HepG2 (cell line): ENCODE measurements around the gene HCRTR1. TPM values are rescaled to one million over a fixed set of nuclear protein-coding genes. Genes with fewer than 3 reads are reported as not detected.

Experiments used
- BCL6 ChIP-seq: IDR thresholded peaks from 2 replicates; pipeline ENCODE4 v1.6.1; 2016; ENCODE audit warnings: missing genetic modification reagents, missing compliant biosample characterization
- BHLHE40 ChIP-seq: IDR thresholded peaks from 2 replicates; pipeline ENCODE4 v1.6.1; 2011; ENCODE audit warnings: low read length, improper control_type of control experiment
- EZH2 ChIP-seq: conservative IDR thresholded peaks from 2 replicates; pipeline ENCODE4 v1.6.1; 2012; ENCODE audit warnings: mild to moderate bottlenecking, low read depth, low read length, moderate library complexity
- FOXP1 ChIP-seq, 2 experiments: fragments of 450-650 bp in 1 of 2; IDR thresholded peaks; 2 replicates each; pipeline ENCODE4 v1.6.1; 2017 to 2018; ENCODE audit warnings: antibody characterized with exemption in 1 of 2
- HDAC2 ChIP-seq: sonication (generic); formaldehyde crosslinking; IDR thresholded peaks from 2 replicates; pipeline ENCODE4 v1.4.0; 2020; ENCODE audit warnings: missing genetic modification reagents
- HES4 ChIP-seq: sonication (generic); formaldehyde crosslinking; IDR thresholded peaks from 2 replicates; pipeline ENCODE4 v1.9.0; 2021; ENCODE audit warnings: mild to moderate bottlenecking, missing genetic modification reagents, borderline replicate concordance
- HIC2 ChIP-seq: sonication (generic); formaldehyde crosslinking; IDR thresholded peaks from 2 replicates; pipeline ENCODE4 v1.9.0; 2022; ENCODE audit warnings: low read depth, missing genetic modification reagents
- KLF16 ChIP-seq, 2 experiments: sonication (generic) in 1 of 2; formaldehyde crosslinking in 1 of 2; IDR thresholded peaks; 2 replicates each; pipeline versions ENCODE4 v1.6.1 to v1.8.0; 2016 to 2023; ENCODE audit warnings: missing genetic modification reagents in 2 of 2, missing compliant biosample characterization in 1 of 2
- MAFK ChIP-seq, 2 experiments: IDR thresholded peaks in 1 of 2; conservative IDR thresholded peaks in 1 of 2; 2 replicates each; pipeline ENCODE4 v1.6.1; 2011; ENCODE audit warnings: improper control_type of control experiment in 2 of 2, low read length in 2 of 2
- MEIS2 ChIP-seq: sonication (generic); formaldehyde crosslinking; IDR thresholded peaks from 2 replicates; pipeline ENCODE4 v1.9.0; 2021; ENCODE audit warnings: mild to moderate bottlenecking, missing genetic modification reagents
- PITX1 ChIP-seq: sonication (generic); formaldehyde crosslinking; IDR thresholded peaks from 2 replicates; pipeline ENCODE4 v1.5.1; 2020; ENCODE audit warnings: mild to moderate bottlenecking, missing genetic modification reagents
- RARA ChIP-seq: IDR thresholded peaks from 2 replicates; pipeline ENCODE4 v1.6.1; 2016; ENCODE audit warnings: missing genetic modification reagents, missing compliant biosample characterization
- SAP130 ChIP-seq: IDR thresholded peaks from 2 replicates; pipeline ENCODE4 v1.6.1; 2016; ENCODE audit warnings: low read depth
- TCF7L2 ChIP-seq: IDR thresholded peaks from 2 replicates; pipeline ENCODE4 v1.6.1; 2011; ENCODE audit warnings: mild to moderate bottlenecking, low read depth, low read length, moderate library complexity
- THRA ChIP-seq: sonication (generic); formaldehyde crosslinking; IDR thresholded peaks from 2 replicates; pipeline ENCODE4 v1.4.0; 2020; ENCODE audit warnings: missing genetic modification reagents, borderline replicate concordance
- ZFP1 ChIP-seq: IDR thresholded peaks from 2 replicates; pipeline ENCODE4 v1.6.1; 2016
- ZMYM3 ChIP-seq: sonication (generic); formaldehyde crosslinking; IDR thresholded peaks from 2 replicates; pipeline ENCODE4 v1.5.1; 2020; ENCODE audit warnings: mild to moderate bottlenecking, missing genetic modification reagents
- ZNF331 ChIP-seq: sonication (generic); formaldehyde crosslinking; IDR thresholded peaks from 2 replicates; pipeline ENCODE4 v1.4.0; 2020; ENCODE audit warnings: missing genetic modification reagents
- ZNF362 ChIP-seq: sonication (generic); formaldehyde crosslinking; IDR thresholded peaks from 2 replicates; pipeline ENCODE4 v1.4.0; 2020; ENCODE audit warnings: missing genetic modification reagents, mild to moderate bottlenecking, borderline replicate concordance
- ZNF441 ChIP-seq: sonication (generic); formaldehyde crosslinking; IDR thresholded peaks from 2 replicates; pipeline ENCODE4 v1.7.0; 2021; ENCODE audit warnings: missing genetic modification reagents, borderline replicate concordance
- ZNF562 ChIP-seq: sonication (generic); formaldehyde crosslinking; IDR thresholded peaks from 2 replicates; pipeline ENCODE4 v1.8.0; 2022; ENCODE audit warnings: missing genetic modification reagents, borderline replicate concordance
- ZNF614 ChIP-seq: IDR thresholded peaks from 2 replicates; pipeline ENCODE4 v1.6.1; 2018; ENCODE audit warnings: missing biosample characterization, missing genetic modification reagents, inconsistent platforms, borderline replicate concordance
- ZNF883 ChIP-seq: sonication (generic); formaldehyde crosslinking; IDR thresholded peaks from 2 replicates; pipeline ENCODE4 v1.5.1; 2020; ENCODE audit warnings: mild to moderate bottlenecking, missing genetic modification reagents; ENCODE audit errors: not compliant biosample characterization
- polyA plus RNA-seq, 8 experiments: library from polyadenylated mRNA; depleted of rRNA in 3 of 8; stranded (reverse) in 7 of 8; unstranded in 1 of 8; fragments of >200 nt; fragmentation: Illumina TruSeq in 4 of 8; extraction: Trizol in 4 of 8; gene quantifications; 2 replicates each; pipeline versions ENCODE4 v1.2.1 to v1.2.3, GENCODE V29; 2011 to 2016; ENCODE audit warnings: low read depth in 4 of 8, missing spikeins in 1 of 8, mixed read lengths in 1 of 8; ENCODE audit not compliant: insufficient read depth in 1 of 8
- total RNA-seq, 5 experiments: library from RNA; depleted of rRNA; stranded (reverse); fragments of >200 nt; fragmentation: Illumina TruSeq; extraction: Trizol; gene quantifications; 2 replicates each; pipeline ENCODE4 v1.2.3, GENCODE V29; 2016; ENCODE audit warnings: low read depth in 1 of 5
- TF ChIP-seq, protein P1 (sequence below): sonication (generic); formaldehyde crosslinking; IDR thresholded peaks from 2 replicates; pipeline ENCODE4 v1.4.0; 2020; ENCODE audit warnings: mild to moderate bottlenecking, missing genetic modification reagents, borderline replicate concordance

HCRTR1 gene
- total and polyA plus RNA-seq, 2 of the 13 experiments (the other 11 are each of a cell fraction or from before 2014, with no cell fraction given) = not detected

DNA sequence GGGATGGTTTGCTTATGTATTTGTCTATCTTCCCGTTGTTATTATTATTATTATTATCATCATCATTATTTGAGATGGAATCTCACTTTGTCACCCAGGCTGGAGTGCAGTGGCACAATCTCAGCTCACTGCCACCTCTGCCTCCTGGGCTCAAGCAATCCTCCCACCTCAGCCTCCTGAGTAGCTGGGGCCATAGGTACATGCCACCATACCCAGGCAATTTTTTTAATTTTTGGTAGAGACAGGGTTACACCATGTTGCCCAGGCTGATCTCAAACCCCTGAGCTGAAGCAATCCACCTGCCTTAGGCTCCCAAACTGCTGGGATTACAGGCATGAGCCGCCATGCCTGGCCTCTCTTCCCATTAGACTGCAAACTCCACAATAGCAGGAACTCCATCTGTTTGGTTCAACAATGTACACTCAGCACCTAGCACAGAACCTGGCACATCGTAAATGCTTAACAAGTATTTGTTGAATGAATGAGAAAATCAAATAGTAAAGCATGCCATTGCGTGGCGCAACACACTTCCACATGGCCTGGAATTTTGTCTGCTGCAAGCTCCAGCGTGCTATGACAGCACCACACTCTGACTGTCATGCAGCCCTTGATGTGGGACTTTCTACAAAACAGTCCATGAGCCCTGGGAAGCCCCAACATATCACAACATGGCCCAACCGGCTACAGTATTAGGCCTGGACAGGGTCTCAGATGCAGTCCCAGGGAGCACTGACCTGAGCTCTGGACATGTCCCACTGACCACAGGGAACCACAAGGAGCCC lies 45.0 kb upstream of the HCRTR1 start (continued):
- TF ChIP-seq EZH2 (no peak), ZNF441 (CRISPR knock-in tag) (no peak), TCF7L2 (no peak), MEIS2 (no peak), FOXP1 (IDR thresholded peaks at IDR 0.05) (no peak), FOXP1 (CRISPR knock-in tag; IDR thresholded peaks at IDR 0.05) (peak; percentile 46), ZNF614 (CRISPR knock-in tag) (peak; percentile 77; the same call in 1 of the 2 replicates), MAFK (conservative IDR thresholded peaks at IDR 0.05 in 1 of 2, IDR thresholded peaks at IDR 0.05 in 1 of 2; ENCODE audit: low read length in 2 of 2) (peak; percentile 16 to 34; a peak in 2 of 4 replicates), ZMYM3 (CRISPR knock-in tag) (peak; percentile 88), ZNF331 (peak; percentile 32; the same call in 1 of the 2 replicates), HES4 (no peak), HDAC2 (CRISPR knock-in tag) (peak; percentile 77), ZNF883 (no peak), SAP130 (CRISPR knock-in tag) (peak; percentile 93), HIC2 (no peak), BHLHE40 (peak; percentile 16; the same call in 1 of the 2 replicates), ZFP1 (CRISPR knock-in tag) (0 out of 2 replicates have a peak, but pooled peaks have one; percentile 30), KLF16 (CRISPR knock-in tag; IDR thresholded peaks at IDR 0.05) (peak in 1 of 2 experiments; percentile 65; a peak in 2 of 4 replicates), PITX1 (peak; percentile 59; the same call in 1 of the 2 replicates), THRA (CRISPR knock-in tag) (peak; percentile 36; the same call in 1 of the 2 replicates), RARA (CRISPR knock-in tag) (peak; percentile 52), ZNF562 (CRISPR knock-in tag) (no peak), BCL6 (CRISPR knock-in tag) (peak; percentile 75), ZNF362 (CRISPR knock-in tag) (no peak)
- TF ChIP-seq, protein P1, sequence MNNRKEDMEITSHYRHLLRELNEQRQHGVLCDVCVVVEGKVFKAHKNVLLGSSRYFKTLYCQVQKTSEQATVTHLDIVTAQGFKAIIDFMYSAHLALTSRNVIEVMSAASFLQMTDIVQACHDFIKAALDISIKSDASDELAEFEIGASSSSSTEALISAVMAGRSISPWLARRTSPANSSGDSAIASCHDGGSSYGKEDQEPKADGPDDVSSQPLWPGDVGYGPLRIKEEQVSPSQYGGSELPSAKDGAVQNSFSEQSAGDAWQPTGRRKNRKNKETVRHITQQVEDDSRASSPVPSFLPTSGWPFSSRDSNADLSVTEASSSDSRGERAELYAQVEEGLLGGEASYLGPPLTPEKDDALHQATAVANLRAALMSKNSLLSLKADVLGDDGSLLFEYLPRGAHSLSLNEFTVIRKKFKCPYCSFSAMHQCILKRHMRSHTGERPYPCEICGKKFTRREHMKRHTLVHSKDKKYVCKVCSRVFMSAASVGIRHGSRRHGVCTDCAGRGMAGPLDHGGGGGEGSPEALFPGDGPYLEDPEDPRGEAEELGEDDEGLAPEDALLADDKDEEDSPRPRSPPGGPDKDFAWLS (CRISPR knock-in tag) = no peak
